NCI-H774 (cell line): ENCODE results near the gene CDC42SE2.
"Not testable (repeated sequence)": the region's sequence is repeated elsewhere in the genome, so short reads cannot be mapped to it uniquely, and the experiment has no call there.

ENCODE experiments used
- DNase-seq: peaks from one replicate; lab custom pipeline; 2025; lab: John Stamatoyannopoulos, UW

Gene CDC42SE2

GRCh38 chr5:131318455-131318854 is 54.6 kb downstream of the CDC42SE2 start:
- DNase-seq: no peak

- no peak for DNase-seq
Measured at GRCh38 chr5:131321066-131321465, 57.2 kb downstream of the CDC42SE2 start.

GRCh38 chr5:131322926-131323325 is 59.1 kb downstream of the CDC42SE2 start:
- DNase-seq: no peak

GRCh38 chr5:131323378-131323777 is 59.5 kb downstream of the CDC42SE2 start:
- no peak for DNase-seq

- no peak for DNase-seq
Measured at GRCh38 chr5:131324303-131324702, 60.5 kb downstream of the CDC42SE2 start.

GRCh38 chr5:131328536-131329285 is 64.9 kb downstream of the CDC42SE2 start:
- no peak for DNase-seq

- DNase-seq: no peak
Measured at GRCh38 chr5:131329286-131329560, 65.4 kb downstream of the CDC42SE2 start.

- no peak for DNase-seq
Measured at GRCh38 chr5:131330031-131330430, 66.2 kb downstream of the CDC42SE2 start.

GRCh38 chr5:131335756-131336155 is 71.9 kb downstream of the CDC42SE2 start:
- DNase-seq: not testable (repeated sequence)

- not testable (repeated sequence) for DNase-seq
Measured at GRCh38 chr5:131336801-131337200, 72.9 kb downstream of the CDC42SE2 start.

- not testable (repeated sequence) for DNase-seq
Measured at GRCh38 chr5:131337240-131338050, 73.6 kb downstream of the CDC42SE2 start.

- no peak for DNase-seq
Measured at GRCh38 chr5:131338051-131338453, 74.2 kb downstream of the CDC42SE2 start.

GRCh38 chr5:131344288-131344687 is 80.4 kb downstream of the CDC42SE2 start:
- not testable (repeated sequence) for DNase-seq

GRCh38 chr5:131346204-131346603 is 82.4 kb downstream of the CDC42SE2 start:
- not testable (repeated sequence) for DNase-seq

- no peak for DNase-seq
Measured at GRCh38 chr5:131353991-131354390, 90.1 kb downstream of the CDC42SE2 start.

- no peak for DNase-seq
Measured at GRCh38 chr5:131355971-131356528, 92.2 kb downstream of the CDC42SE2 start.

GRCh38 chr5:131356619-131357018 is 92.8 kb downstream of the CDC42SE2 start:
- DNase-seq: no peak

GRCh38 chr5:131357739-131358561 is 94.1 kb downstream of the CDC42SE2 start:
- no peak for DNase-seq

GRCh38 chr5:131361677-131362315 is 97.9 kb downstream of the CDC42SE2 start:
- DNase-seq: no peak

- no peak for DNase-seq
Measured at GRCh38 chr5:131363811-131364506, 100.1 kb downstream of the CDC42SE2 start.

GRCh38 chr5:131364507-131365050 is 100.7 kb downstream of the CDC42SE2 start:
- DNase-seq: no peak
